ENCODE results near the gene CPN1.

CPN1 gene

DNA sequence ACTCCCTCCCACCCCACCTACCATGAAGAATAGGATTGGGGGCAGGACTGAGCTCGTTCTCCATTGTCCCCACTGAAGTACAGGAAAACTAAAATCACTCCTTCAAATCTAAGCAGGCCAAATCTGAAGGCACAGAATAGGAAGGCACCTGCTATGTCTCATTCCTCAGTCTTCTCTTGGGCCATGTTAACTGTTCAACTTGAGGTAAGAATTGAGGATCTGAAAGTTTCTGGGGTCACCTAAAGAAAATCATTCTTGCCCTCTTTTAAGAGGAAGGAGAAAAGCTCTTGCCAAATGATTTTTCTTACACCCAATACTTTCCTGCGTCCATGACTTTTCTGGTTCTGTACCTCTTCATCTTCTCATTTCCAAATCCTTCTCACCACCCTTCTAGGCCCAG is 4.9 kb downstream of the CPN1 start:
- no peak for DNase-seq

DNA sequence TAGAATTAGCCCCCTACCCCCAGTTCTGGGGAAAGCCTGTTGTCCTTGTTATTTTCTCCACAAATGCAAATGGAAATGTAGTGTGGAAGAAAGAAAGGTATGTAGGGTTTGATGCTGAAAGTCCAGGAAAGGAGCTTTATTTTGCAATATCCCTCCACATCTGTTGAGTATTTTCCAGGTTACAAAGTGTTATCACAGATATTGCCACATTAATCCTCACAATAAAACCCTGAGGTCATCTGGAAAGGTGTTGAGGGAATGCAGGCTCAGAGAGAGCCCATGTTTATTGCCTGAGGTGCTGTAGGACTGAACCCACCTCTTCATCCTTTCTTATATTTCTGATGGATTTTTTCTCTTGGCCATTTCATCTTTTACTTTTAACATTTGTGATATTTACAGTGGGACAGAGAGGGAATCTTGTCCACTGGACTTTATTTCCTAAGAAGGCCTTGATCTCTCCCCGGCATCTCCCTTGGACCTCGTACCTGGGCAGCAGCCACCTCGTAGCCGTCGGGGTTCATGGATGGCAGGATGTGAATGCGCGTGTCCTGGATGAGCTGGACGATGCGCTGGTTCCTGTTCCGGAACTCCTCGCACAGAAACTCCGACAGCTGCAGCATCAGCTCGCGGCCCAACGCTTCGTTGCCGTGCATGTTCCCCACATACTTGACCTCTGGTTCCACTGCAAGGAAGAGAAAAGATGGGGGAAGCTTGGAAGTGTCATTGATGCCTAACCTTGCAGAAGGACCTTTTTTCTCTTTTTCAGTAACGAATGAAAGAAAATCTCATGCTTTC is 6.0 kb downstream of the CPN1 start:
- DNase-seq = no peak

DNA sequence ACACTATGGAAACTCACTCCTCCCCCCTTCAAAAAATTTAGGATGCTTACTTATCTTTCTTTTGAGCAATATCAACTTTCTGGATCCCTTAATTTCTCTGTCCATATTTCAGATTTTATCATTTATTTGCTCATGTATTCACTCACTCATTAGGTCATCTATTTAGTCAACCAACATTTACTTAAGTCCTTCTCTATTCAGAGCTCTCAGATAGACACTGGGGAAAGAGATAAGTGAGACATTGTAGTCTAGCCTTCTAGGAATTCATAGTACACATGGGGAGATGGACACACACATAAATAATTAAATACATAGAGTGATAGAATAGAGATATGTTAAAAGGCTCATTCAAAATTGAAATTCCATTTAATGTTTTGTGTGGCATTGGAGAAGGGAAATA is 9.2 kb downstream of the CPN1 start:
- no peak for DNase-seq

DNA sequence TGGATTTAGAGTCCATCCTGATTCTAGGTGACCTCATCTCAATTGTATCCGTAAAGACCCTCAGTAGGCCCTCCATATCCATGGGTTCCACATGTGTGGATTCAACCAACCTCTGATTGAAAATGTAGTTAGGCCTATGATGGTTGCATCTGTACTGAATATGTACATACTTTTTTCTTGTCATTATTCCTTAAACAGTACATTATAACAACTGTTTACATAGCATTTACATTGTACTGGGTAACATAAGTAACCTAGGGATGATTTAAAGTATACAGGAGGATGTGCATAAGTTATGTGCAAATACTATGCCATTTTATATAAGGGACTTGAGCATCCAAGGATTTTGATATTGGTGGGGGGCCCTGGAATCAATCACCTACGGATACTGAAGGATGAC is 10.1 kb downstream of the CPN1 start:
- DNase-seq = no peak

DNA sequence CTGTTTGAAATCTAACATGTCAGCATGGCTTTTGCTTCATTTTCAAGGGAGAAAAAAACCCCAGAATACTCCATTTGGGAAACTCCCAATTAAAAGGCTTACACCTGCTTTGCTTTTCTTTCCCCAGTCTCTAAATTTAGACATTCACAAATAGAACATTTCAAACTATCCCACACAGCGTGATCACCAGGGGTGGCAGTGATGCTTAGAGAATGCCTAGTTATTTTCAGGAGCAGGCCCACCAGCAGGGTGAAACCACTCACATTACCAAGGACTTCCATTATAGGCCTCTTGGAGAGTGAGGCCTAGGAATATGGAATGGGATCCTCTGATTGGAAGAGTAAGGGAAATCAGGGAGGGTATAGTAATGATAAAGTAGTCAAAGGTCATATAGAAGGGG is 14.2 kb downstream of the CPN1 start:
- DNase-seq = no peak

DNA sequence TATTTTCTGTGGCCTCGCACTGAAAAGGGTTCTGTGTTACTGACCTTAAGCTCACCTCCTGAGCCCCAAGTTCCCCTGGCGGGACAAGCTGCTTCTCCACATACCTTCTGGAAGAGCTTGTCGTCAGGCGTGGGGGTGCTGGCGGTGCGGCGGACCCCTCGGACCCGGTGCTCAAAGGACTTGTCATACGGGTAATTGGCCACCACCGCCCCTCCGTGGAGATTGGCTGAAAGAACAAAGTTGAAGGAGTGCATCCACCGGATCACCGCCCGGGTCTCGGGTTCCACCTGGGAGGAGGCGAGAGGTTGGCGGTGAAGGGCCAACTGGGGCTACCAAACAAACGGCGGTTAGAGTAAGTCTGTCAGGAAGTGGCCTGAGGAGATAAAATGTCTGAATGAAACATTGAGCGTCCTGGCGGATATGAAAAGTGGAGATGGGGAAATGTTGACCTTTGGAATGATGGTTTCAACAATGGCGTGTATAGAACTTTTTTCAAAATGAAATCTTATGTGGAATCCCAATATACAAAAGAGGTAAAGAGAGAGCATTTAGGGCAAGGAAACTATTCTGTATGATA is 16.5 kb downstream of the CPN1 start:
- no peak for DNase-seq

DNA sequence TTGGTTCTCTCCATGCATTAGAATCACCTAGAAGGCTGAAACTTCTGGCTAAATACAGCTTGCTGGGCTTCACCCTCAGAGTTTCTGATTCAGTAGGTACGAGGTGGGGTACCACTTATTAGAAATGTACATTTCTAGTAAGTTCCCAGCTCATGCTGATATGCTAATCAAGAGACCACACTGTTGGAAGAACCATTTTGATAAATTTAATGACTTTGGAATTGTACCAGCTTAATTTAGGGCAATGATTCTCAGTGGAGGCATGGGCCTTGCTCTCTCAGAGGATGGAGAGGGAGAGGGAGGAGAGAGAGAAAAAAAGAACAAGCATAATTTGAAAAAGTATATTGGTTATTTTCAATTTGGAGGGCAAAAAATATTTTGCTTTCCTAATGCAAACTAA is 20.3 kb downstream of the CPN1 start:
- DNase-seq = no peak

DNA sequence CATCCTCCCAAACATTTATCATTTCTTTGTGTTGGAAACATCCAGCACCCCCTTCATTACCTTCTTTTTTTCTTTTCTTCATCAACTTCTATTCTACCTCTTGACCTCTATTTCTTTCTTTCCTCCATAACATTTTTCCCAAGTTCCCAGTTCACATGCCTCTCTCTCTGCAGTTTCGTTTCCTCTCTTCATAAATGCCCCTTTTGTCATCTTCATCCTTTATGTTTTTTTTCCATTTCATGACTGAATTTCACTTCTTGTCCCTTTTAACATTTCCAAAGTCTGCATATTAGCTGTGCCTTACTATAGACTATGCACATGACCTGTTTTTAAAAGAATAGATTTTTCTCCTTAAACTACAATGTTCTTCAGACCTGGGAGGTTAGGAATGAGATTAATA is 23.7 kb downstream of the CPN1 start:
- no peak for DNase-seq

DNA sequence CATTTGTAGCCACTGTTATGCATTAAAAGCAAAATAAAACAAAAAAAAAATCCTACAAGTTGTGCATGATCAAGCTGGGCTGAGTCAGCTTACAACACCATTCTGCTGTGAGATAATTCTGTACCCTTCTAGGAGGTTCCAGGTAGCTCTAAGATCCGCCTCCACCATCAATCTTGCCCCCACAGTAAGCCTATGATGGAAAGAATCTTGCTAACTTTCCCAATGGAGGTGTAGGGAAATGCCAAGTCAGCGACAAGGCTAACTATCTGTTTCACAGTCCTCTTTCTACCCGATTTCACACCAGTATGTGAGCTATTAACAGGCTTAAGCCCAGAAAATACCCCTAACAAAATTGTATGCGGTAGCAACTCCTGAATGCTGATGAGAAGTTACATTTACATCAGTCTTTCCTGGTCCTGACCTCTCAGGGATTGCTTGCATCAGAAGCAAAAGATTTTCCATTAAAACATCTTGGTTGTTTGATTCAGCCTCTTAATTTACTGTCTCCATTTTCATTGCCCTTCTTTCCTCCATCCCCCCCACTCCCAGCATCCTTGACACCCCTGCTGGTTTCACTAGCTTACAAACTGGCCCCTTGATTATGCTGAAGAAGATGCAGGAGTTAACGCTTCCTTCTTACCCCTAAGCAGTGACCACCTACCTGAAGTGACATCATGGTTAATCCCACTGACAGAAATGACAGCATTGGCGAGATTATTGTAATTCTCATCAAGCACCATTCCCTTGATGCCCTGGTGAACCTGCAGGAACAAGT is 27.8 kb downstream of the CPN1 start:
- DNase-seq = no peak

DNA sequence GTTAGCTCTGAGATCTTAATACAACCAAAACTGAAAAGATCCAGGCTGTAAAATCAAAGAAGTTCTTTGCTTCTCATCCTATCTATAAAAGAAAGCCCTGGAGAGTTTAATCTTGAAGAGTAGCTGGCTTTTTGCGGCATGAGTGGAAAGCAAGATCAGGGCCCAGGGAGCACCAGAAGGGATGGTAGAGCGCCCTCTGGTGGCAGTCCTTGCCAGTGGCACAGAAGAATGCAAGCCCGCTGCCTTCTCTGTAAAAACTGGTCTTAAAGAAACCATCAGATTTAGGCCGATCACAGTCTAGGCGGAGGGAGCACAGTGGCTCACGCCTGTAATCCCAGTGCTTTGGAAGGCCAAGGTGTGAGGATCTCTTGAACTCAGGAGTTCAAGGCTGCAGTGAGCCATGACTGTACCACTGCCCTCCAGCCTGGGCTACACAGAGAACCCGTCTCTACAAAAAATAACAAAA is 35.6 kb downstream of the CPN1 start:
- DNase-seq = peak; percentile 44 to 78 (median 64)

DNA sequence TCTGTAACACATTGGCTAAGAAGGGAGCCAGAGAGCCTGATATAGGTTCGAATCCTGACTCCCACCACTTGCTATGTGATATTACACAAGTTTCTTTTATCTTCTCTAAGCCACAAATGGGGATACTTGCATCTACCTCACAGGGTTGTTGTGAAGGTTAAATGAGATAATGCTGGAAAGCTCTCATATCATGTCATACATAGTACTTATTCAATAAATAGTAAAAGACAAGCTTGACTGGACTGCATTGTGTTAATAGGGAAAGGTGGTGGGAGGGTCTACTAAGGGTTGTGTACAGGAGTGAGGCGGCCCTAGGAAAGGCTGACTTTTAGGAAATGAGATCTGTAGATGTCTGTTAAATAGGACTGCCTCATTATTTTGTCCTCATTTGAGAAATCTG is 36.1 kb downstream of the CPN1 start:
- no peak for DNase-seq

DNA sequence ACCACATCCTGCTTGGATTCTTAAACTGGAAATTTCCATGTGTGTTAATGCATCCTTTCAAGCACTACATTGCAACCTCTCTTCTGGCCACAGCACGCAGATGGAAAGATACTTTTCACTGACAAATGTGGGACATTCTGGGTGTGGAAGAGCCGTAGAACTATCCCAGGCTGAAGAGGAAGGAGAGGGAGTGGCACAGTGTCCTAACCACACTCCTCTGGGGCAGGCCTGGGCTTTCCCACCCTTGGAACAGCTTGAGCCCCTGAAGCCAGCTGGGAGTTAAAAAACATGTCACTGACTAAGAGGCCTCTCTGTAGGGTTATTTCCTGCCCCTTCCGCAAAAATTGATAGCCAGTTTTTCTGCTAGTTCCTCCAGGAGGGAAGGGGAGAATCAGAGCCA is 37.9 kb downstream of the CPN1 start:
- DNase-seq = no peak

DNA sequence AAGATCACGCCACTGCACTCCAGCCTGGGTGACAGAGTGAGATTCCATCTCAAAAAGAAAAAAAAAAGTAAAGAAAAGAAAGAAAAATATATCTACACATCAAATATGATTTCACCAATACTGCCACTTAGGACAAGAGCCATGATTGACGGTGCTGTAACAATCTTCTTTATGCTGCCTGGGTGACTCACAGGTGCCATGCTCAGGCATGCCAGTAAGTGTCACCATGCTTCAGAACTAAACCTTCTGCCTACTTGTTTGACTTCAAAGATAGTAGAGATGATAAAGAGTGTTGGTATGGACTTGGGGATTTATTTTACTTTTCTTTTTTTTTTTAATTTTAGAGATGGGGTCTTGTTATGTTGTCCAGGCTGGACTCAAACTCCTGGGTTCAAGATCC is 38.3 kb downstream of the CPN1 start:
- DNase-seq = peak in 1 of 5 donors; percentile 10

DNA sequence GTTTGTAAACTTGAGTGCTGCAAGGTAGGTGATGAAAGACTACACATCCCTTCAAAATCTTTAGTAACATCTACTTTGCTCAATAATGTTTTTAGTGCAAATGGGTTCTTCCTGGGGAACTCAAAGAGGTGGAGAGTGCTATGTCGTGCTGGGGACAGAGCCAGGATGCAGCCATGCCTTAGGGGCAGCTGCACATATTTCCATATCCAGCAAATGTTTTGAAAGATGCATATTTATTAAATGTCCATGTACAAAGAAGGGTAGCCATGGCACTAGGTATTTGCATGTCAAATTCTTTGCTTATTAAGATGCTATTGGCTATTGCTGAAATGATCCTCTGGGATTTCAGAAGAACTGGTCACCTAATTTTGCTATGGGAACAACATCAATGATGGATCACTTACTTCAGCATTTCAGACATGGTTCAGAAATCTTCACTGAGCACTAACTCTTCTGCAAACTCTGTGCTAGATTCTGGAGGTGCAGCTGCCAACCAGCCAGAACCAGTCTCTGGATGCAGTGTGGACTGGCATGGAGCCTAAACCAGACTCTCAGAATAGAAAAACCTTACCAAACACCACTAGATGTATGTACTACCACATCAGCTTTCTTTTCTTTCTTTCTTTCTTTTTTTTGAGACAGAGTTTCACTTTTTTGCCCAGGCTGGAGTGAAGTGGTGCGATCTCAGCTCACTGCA is 40.2 kb downstream of the CPN1 start:
- DNase-seq = no peak

DNA sequence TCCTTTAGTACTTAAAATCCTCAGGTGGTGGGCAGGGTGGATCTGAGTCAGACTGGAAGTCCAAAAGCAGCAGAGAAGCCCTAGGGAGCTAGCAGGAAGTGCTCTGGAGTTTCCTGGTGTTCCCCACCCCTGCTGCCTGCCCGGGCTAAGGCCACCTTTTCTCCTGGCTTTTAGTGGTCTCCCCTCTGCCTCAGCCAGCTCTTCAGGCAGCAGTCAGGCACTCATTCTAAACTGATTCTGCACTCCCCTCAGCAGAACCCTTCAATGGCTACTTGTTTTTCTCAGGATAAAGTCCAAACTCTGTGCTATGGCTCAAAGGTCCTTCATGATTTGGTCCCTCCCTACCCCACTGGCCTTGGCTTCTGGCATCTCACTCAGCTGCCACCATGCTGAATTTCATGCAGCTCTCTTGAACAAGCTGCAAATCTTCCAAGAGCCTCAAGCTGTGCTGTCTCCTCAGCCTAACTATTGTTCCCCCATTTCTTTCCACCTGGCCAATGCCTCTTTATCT is 43.1 kb downstream of the CPN1 start:
- no peak for DNase-seq

DNA sequence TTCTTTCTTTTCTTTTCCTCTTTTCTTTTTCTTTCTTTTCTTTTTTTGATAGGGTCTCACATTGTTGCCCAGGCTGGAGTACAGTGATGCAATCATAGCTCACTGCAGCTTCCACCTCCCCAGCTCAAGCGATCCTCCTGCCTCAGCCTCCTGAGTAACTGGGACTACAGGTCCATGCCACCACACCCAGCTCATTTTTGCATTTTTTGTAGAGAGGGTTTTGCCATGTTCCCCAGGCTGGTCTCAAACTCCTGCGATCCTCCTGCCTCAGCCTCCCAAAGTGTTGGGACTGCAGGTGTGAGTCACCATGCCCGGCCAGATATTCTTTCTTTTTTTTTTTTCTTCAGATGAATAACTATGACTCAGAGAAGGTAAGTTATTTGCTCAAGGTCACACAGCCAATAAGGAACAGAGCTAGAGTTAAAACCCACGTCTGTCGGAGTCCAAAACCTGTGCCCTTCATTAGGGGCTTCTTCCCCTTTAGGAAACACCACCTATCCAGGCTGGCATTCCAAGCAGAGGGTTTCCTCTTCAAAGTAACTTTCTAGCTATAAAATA is 43.8 kb downstream of the CPN1 start:
- no peak for DNase-seq

DNA sequence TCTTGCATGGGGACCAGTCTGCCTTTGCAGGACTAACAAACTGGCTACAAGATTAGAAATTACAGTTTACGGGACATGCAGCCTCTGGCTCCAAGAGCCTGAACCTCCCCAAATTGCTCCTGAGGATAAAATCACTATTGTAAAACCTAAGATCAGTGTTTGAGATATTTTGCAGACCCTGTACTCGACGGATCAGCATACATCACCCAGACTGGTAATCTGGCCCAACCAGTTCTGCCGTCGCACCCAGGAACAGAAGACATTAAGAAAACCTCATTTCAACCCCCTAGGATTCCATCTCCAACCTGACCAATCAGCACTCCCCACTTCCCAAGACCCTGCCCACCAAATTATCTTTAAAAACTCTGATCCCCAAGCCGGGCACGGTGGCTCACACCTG is 44.8 kb downstream of the CPN1 start:
- DNase-seq = no peak

DNA sequence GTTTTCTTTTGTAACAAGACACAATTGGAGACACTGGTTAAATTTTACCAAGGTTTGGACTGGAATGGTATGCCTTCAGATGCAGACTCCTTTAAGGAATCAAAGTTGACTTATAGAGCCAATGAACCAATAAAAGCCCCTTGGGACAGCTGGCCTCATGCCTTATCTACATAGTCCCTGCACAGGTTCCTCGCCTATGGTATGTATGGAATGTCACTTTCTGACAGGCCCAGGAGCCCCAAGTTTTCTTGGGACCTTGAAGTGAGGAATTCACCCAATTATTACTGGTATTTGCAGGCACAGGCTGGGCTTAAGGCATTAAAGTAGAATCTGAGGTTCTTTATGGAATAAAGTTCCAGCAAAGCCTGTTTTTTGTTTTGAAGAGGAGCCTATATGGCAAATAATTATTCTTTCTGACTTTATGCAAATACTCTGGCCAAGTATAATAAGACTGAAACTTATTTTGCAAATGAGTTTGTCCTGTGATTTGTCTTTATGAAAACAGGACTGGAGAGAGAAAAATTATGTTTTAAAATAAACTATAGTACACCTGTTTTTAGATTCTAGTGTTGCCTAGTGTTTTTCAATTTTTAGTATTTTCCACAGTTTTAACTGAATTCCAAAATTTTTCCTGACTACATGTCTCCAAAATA is 47.8 kb downstream of the CPN1 start:
- DNase-seq = no peak

DNA sequence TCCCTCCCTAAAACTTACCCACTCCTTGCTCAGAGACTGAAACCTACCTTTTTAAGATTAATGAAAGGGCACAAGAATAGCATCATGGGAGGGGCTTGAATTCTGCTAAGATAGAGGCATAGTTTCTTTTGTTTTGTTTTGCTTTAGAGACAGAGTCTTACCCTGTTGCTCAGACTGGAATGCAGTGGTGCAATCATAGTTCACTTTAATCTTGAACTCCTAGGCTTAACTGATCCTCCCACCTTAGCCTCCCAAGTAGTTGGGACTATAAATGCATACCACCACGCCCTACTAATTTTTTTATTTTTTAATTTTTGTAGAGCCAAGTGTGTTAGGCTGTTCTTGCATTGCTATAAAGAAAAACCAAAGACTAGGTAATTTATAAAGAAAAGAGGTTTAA is 54.3 kb downstream of the CPN1 start:
- no peak for DNase-seq

DNA sequence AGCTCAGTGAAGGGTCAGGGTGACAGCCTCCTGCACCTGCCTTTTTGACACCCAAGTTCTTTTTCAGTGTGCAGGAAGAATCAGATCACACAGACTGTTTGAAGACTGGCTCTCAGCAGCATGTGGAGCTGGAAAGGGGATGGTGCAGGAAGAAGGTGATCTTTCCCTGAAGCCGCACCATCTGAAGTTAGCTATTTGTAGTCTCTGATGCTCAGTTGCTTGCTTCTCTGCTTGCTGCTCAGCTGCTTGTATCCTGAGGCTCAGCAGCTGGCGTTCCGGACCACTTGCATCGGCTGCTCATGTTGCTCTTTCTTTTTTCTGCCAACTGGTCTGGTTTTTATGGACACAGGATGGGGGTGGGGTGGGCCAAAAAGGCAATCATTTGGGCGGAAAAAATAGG is 56.1 kb downstream of the CPN1 start:
- DNase-seq = no peak

DNA sequence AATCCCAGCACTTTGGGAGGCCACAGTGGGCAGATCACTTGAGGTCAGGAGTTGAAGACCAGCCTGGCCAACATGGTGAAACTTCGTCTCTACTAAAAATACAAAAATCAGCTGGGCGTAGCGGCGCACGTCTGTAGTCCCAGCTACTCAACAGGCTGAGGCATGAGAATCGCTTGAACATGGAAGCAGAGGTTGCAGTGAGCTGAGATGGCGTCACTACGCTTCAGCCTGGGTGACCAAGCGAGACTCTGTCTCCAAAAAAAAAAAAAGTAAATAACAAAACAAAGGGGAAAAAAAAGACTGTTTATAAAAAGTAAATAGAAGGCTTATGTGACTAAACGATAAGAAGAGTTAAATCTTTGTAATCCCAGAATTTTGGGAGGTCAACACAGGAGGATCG is 56.9 kb downstream of the CPN1 start:
- no peak for DNase-seq

DNA sequence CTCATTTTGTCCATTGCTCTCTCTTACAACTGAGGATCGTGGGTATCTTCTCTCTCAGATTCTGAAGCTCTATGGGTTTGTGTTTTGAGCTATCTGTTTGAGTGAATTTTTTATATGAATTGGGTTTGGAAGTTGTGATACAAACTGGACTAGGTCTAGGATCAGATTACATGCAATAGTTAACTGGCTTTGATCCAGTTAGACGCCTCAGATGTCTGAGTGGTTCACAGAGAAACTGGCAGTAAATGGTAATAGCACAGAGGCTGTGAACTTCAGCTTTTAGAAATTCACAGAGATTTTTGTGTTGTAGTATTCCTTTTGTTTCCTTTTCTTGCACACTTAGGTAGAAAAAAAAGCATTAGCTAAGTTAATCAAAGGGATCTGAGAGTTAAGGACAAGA is 59.3 kb downstream of the CPN1 start:
- no peak for DNase-seq
